Urinary bladder (tissue), 4 donors: Measurements from ENCODE around the gene TTLL3. TPM values are rescaled to one million over a fixed set of nuclear protein-coding genes. Genes with fewer than 3 reads are reported as not detected.
A peak's percentile ranks its signal among the peaks of the same experiment; 100 is the strongest.

Experiments
- DNase-seq: peaks from one replicate; pipeline ENCODE4 v3.0.0-alpha.2; 2015; ENCODE audit errors: extremely low spot score
- H3K27ac ChIP-seq: one replicate; pipeline ENCODE4 v1.5.1; 2013; ENCODE audit warnings: low read depth, mild to moderate bottlenecking, moderate library complexity
- H3K36me3 ChIP-seq: one replicate; pipeline ENCODE4 v1.6.1; 2013; ENCODE audit warnings: mild to moderate bottlenecking, moderate library complexity; ENCODE audit not compliant: insufficient read depth
- H3K4me1 ChIP-seq: one replicate; pipeline ENCODE4 v1.6.1; 2013; ENCODE audit warnings: mild to moderate bottlenecking, moderate library complexity; ENCODE audit not compliant: insufficient read depth
- H3K4me3 ChIP-seq: one replicate; pipeline ENCODE4 v1.5.1; 2013; ENCODE audit warnings: low read depth, low read length
- WGBS: extraction: QIAGEN DNeasy Blood & Tissue Kit; methylation state at CpG from one replicate; pipeline ENCODE4 v1.1.7; 2013; 5-methylcytosine and 5-hydroxymethylcytosine counted together
- polyA plus RNA-seq: library from polyadenylated mRNA; stranded (reverse); fragments of 200-250 nt; gene quantifications from one replicate; pipeline ENCODE4 v1.2.3, GENCODE V29; 2013
- total RNA-seq: library from RNA; depleted of rRNA; stranded (reverse); fragments of >200 nt; gene quantifications from one replicate; pipeline ENCODE4 v1.2.3, GENCODE V29; 2014
- donor health status: healthy with polysubstance abuse.
- donor health status: healthy.

TTLL3 gene
- total and polyA plus RNA-seq, 2 donors, result 36.2 to 63.3 TPM

DNA sequence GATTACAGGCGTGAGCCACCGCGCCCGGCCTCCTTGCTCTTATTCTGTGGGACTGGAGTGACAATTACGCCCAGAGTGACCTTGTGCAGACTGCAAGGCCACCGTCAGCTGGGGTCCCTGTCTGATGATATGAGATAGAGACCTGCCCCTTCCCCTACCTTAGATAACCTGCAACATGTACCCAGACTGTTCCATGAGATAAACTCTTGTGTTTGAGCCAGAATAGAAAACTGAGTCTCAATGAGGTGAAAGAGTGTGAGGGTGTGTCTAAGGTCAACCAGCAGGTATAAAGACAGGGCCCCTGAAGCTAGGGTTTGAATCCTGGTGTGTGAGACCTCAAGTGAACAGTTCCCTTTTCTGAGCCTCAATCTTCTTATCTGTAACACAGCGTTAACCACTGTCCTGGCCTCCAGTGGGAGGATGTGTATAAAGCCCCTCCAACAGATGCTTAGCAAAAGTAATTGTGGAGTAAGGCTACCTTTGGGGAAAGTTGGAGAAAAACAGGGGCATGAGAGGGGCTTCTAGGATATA is 23.8 kb upstream of the TTLL3 start:
- no peaks in the 10 kb centered on the region for H3K4me1 ChIP-seq
- peaks cover 7% of the 10 kb centered on the region for H3K36me3 ChIP-seq
- WGBS, result 89% methylated on average over 7 of the region's 7 CpGs
- H3K27ac ChIP-seq, result no peak overlapping the region
- no peak for DNase-seq
- no peak overlapping the region for H3K4me3 ChIP-seq

DNA sequence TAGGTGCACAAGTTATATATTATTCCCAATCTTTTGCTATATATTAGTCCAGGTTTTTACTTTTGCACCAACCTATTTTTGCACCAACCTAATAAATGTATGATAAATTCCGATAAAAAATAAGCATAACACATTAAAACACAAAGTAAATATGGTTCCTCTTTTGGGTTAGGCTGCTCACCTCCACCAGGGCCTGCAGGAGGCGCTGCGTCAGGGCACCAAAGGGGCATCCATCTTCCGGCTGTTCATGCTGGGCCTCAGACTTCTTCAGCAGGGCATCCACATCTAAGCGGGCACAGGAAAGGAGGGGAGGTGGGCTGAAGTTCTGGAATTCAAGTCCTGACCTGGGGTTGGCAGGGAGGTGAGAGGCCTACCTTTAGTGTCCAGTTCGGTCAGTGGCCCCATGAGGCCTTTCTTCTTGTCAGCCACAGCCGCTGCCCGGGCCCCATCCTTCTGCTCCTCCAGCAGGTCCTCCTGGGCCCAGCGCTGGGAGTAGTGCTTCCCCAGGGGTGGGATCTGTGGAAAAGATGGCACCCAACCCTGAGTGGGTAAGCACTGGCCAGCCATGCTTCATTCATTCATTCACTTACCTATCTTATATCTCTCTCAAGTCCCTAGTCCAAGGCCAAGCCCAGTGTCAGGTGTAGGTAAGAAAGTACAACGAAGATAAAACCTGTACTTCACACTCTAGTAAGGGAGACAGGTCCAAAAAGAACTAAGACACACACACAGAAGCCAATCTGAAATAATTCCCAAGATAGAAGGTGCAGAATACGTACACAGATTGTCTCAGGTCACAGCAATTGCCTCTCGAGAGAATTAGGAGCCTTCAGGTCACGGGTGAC is 23.0 kb upstream of the TTLL3 start:
- H3K27ac ChIP-seq, result no peak overlapping the region
- WGBS, result 93% methylated on average over 13 of the region's 13 CpGs
- H3K4me3 ChIP-seq, result no peak overlapping the region
- H3K4me1 ChIP-seq, result no peaks in the 10 kb centered on the region
- DNase-seq, result no peak
- peaks cover 7% of the 10 kb centered on the region for H3K36me3 ChIP-seq

DNA sequence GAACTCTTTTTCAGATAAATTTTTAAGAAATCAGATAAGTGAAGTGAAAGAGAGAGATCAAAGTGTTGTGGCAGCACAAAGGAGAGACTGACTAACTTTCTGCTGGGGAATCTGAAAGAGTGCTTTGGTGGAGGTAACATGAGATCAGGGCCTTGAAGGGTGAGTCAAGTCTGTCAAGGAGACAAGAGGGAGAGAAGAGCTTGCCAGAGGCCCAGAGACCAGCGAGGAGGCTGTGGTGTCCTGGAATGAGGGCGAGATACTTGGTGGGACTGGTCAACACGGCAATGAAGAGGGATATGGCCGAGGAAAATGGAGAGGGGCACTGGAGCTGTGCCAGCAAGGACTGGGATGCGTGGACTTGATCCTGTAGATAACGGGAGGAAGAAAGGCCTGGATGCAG is 22.3 kb upstream of the TTLL3 start:
- Histone ChIP-seq H3K4me1 (no peaks in the 10 kb centered on the region), H3K27ac (no peak overlapping the region), H3K36me3 (peaks cover 7% of the 10 kb centered on the region), H3K4me3 (no peak overlapping the region)
- no peak for DNase-seq
- WGBS, result 82% methylated on average over 6 of the region's 6 CpGs

DNA sequence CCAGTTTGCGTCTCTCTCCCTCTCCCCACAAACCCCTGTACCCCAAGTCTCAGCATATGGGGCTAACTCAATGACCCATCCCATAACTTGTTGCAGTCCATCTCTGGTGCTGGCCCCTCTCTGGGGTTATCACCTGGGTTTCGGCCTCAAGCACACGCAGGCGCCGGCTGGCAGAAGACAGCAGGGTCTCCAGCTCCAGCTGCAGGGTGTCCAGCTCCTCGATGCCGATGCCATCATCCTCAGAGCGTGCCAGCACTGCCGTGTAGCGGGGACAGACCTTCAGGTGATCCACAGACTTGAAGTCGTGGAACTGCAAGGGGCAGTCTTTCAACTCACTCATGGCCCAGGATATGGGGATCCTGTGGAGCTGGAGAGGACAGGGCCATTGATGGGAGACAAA is 18.9 kb upstream of the TTLL3 start:
- Histone ChIP-seq H3K4me3 (no peak overlapping the region), H3K27ac (no peak overlapping the region), H3K4me1 (no peaks in the 10 kb centered on the region), H3K36me3 (peaks cover 5% of the 10 kb centered on the region)
- WGBS, result 86% methylated on average over 11 of the region's 11 CpGs
- DNase-seq, result no peak

DNA sequence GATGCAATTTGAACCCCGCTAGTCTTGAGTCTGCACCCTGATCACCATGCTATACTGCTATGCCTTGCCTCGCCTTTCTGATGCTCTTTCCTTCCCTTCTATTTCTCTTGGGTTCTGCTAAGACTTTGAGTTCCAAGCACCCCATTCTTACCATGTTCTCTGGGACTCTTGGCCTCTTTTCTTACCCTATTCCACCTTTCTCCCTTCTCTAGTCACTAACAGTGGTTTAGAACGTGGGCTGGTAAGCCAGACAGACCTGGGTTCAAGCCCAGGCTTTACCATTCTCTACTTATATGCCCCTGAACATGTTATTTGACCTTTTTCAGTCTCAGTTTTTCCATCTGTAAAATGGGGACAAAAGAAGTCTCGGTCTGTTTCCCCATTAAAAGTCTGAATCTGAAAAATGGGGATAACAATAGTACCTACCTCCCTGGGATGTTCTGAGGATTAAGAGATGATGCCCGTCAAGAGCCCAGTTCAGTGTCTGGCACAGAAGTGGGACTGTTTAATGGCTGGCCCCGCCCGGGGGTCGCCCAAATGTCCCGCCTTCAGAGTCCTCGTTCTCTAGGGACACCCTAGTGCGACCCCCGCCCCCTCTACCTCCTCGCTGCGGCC is 18.2 kb upstream of the TTLL3 start:
- Histone ChIP-seq H3K36me3 (peaks cover 5% of the 10 kb centered on the region), H3K4me1 (no peaks in the 10 kb centered on the region), H3K27ac (peak overlapping the region; percentile 96), H3K4me3 (peak overlapping the region; percentile 96)
- no peak for DNase-seq
- 14% methylated on average over 14 of the region's 14 CpGs for WGBS

DNA sequence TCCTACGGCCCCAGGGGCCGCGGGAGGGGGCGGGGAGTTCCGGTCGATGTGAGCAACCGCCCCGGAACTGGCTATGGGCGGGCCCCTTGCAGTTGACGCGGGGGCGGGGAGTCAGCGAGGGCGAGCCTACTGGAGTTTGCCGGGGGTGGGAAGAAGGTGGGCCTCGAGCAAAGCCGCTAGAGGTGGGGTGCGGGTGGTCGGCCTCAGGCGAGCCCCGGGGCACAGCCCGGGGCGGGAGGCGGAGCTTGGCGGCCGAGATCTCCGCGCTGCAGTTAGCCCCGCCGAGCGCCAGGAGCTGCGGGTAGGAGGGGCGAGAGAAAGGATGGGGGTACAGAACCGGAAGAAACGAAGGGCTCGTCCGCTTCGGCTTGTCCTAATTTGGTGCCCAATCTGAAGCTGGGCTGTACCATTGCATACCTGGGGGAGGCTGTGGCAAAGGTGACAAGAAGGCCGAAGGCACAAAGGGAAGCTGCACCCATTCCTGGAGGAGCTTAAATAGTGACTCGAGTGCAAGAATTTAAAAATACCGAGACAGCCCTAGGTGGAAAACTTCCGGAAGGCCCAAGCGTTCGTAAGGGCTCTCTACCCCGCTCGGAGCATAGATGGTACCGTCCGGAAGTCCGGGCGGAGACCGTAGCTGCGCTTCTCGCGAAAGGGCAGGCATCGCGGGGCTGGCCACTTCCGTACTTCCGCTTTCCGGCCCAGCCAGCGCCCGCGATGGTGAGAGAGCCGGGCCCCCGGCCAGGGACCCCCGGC is 17.5 kb upstream of the TTLL3 start, which contains the start of the genes ARPC4 and TADA3:
Gene ARPC4 (plus strand): TSS at position 678 of the 756 bp plus-strand sequence. CDS start 40 bp downstream, at position 718.
Gene TADA3 (minus strand): TSS at position 69 of the 756 bp plus-strand sequence. CDS start 1,007 bp downstream, outside the sequence.
- peak; percentile 91 for DNase-seq
- H3K36me3 ChIP-seq, result peaks cover 2% of the 10 kb centered on the region
- peak within 1 kb of the TSS; percentile 96 for H3K4me3 ChIP-seq
- under 1% methylated on average over 65 of the region's 65 CpGs for WGBS
- H3K4me1 ChIP-seq, result no peaks in the 10 kb centered on the region
- peak within 1 kb of the TSS; percentile 96 for H3K27ac ChIP-seq

DNA sequence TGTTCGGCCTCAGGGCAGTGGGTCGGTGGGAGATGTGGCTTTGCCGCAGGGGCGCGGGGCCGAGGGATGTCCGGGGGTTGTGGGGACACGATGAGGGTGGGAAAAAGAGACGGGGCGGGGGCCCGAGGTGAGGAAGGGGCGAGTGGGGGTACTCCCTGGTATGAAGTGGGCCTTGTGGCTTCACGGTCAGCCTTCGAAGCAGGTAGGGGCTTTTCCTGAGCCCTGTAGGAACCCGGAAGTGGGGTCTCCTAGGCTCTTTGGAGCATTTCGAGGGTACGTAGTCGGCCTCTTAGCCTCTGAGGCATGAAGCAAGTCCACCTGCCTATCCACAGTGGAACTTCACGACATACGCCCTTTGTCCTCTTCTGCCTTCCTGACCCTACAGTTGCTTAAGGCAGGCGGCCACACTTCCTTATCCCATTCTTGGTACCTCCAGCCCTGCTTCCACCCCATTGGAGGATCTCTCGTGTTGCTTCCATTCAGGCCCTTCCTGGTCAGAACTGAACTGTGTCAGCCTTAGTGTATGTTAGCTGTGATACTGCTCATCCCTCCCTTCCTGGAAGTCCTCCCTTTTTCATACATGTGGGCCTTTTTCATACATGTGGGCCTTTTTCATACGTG is 16.8 kb upstream of the TTLL3 start:
- peaks cover 1% of the 10 kb centered on the region for H3K36me3 ChIP-seq
- WGBS, result 2% methylated on average over 23 of the region's 23 CpGs
- H3K4me1 ChIP-seq, result no peaks in the 10 kb centered on the region
- no peak for DNase-seq
- H3K27ac ChIP-seq, result peak overlapping the region; percentile 93
- H3K4me3 ChIP-seq, result peak overlapping the region; percentile 96

DNA sequence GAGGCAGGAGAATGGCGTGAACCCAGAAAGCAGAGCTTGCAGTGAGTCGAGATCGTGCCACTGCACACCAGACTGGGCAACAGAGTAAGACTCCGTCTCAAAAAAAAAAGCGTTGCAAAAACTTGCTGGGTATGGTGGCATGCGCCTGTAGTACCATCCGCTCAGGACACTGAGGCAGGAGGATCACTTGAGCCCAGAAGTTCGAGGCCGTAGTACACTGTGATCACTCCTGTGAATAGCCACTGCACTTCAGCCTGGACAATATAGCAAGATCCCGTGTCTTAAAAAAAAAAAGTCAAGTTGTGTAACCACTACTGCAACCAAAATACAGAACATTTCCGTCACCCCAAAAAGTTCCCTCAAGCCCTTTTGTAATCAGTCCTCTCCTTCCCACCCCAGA is 15.7 kb upstream of the TTLL3 start:
- no peak overlapping the region for H3K4me3 ChIP-seq
- DNase-seq, result no peak
- peaks cover 1% of the 10 kb centered on the region for H3K36me3 ChIP-seq

DNA sequence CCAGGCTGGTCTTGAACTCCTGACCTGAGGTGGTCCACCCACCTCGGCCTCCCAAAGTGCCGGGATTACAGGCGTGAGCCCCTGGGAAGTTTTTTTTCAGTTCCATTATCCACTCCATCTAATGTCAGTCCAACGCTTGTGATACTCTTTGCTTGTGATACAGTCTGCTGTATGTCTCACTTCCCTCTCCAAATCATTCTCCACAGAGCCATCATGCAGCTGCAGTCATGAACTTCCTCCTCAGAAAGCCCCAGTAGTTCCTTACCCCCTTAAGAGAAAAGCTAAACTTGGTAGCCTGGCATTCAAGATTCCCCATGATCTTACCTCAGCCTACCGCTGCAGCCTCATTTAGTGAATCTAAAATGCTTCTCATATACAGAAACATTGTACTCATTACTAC is 14.9 kb upstream of the TTLL3 start:
- no peaks in the 10 kb centered on the region for H3K4me1 ChIP-seq
- peaks cover 3% of the 10 kb centered on the region for H3K36me3 ChIP-seq

More for the DNA sequence above, 15.7 kb upstream of the TTLL3 start:
- Histone ChIP-seq H3K27ac (no peak overlapping the region), H3K4me1 (no peaks in the 10 kb centered on the region)
- 95% methylated on average over 11 of the region's 11 CpGs for whole genome bisulfite sequencing

DNA sequence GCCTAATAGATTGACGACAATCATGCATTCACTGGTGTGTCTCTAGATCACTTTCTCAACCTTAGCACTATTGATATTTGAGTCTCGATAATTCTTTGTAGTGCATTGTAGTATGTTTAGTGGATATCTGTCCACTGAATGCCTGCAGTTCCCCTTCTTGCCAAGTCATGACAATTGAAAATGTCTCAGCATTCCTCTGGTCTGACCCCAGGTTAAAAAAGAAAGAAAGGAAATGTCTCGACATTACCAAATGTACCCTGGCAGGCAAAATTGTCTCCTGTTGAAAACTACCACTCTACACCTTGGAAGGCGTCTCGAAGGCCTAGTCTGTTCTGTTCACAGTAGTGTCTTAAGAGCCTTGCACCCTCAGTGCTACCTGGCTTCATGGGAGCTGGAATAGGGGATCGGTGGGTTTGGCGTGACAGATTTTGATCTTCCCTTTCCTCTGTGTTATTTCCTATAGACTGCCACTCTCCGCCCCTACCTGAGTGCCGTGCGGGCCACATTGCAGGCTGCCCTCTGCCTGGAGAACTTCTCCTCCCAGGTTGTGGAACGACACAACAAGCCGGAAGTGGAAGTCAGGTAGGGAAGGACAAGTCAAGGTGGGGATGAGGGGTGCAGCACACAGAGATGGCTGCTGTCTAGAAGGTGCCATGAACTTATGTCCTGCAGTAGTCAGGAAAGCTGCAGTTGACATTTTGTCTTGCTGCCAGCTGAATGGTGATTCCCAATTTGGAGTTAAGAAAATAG is 12.7 kb upstream of the TTLL3 start:
- Histone ChIP-seq H3K4me3 (no peak overlapping the region), H3K4me1 (no peaks in the 10 kb centered on the region), H3K27ac (no peak overlapping the region), H3K36me3 (peaks cover 6% of the 10 kb centered on the region)
- 92% methylated on average over 12 of the region's 12 CpGs for WGBS
- DNase-seq, result no peak

More for the DNA sequence above, 14.9 kb upstream of the TTLL3 start:
- no peak overlapping the region for H3K4me3 ChIP-seq
- no peak overlapping the region for H3K27ac ChIP-seq
- no peak for DNase-seq
- 78% methylated on average over 5 of the region's 5 CpGs for WGBS

DNA sequence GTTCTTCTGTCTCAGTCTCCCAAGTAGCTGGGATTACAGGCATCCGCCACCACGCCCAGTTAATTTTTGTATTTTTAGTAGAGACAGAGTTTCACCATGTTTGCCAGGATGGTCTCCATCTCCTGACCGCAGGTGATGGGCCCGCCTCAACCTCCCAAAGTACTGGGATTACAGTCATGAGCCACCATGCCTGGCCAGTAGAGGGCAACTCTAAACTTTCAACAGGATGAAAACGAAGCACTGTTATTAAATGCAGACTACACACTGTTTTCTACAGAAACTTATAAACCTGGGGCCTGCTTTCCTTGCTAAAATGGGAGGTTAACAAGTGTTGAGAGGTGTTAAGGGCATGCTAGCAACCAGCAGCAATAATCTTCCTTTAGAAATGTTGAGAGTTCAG is 9.5 kb upstream of the TTLL3 start:
- no peak for DNase-seq
- H3K4me1 ChIP-seq, result no peaks in the 10 kb centered on the region
- no peak overlapping the region for H3K27ac ChIP-seq
- WGBS, result 87% methylated on average over 5 of the region's 5 CpGs
- peaks cover 9% of the 10 kb centered on the region for H3K36me3 ChIP-seq
- no peak overlapping the region for H3K4me3 ChIP-seq

DNA sequence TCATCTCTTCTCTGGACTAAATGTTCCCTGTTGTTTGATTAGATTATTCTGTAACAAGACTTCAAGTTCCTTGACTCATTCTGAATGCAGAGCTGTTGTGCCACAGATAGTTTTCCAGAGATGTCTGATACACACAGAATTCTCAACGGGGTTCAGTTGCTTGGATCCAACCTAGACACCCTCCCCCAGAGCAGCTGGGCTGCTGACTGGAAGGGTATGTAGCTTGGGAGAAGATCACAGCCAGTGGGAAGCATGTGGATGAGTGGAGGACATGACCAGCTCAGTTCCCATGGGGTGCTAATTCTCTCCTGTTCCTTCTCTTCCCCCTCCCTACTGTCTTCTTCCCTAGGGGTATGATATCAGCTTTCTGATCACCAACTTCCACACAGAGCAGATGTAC is 6.6 kb upstream of the TTLL3 start:
- no peak overlapping the region for H3K4me3 ChIP-seq
- peaks cover 15% of the 10 kb centered on the region for H3K36me3 ChIP-seq
- H3K27ac ChIP-seq, result no peak overlapping the region
- no peaks in the 10 kb centered on the region for H3K4me1 ChIP-seq
- WGBS, result 91% methylated on average over 1 of the region's 1 CpG
- DNase-seq, result no peak
